Rectal smooth muscle tissue (tissue), 1 donor: Measurements from ENCODE around the gene ID4.
"Not testable (repeated sequence)": the region's sequence is repeated elsewhere in the genome, so short reads cannot be mapped to it uniquely, and the experiment has no call there.

ENCODE experiments used
- H3K27ac ChIP-seq: one replicate; pipeline ENCODE4 v1.7.0; 2013; ENCODE audit warnings: low read depth, low read length, inconsistent platforms
- H3K27me3 ChIP-seq: one replicate; pipeline ENCODE4 v1.7.0; 2013; ENCODE audit warnings: low read length; ENCODE audit not compliant: control insufficient read depth, insufficient read depth
- H3K36me3 ChIP-seq: one replicate; pipeline ENCODE4 v1.7.0; 2013; ENCODE audit warnings: low read length; ENCODE audit not compliant: control insufficient read depth, insufficient read depth
- H3K4me1 ChIP-seq: one replicate; pipeline ENCODE4 v1.7.0; 2013; ENCODE audit warnings: low read length; ENCODE audit not compliant: control insufficient read depth, insufficient read depth
- H3K4me3 ChIP-seq: one replicate; pipeline ENCODE4 v1.7.0; 2013; ENCODE audit warnings: low read length
- H3K9ac ChIP-seq: one replicate; pipeline ENCODE4 v1.7.0; 2013; ENCODE audit warnings: low read length

The ID4 gene

DNA sequence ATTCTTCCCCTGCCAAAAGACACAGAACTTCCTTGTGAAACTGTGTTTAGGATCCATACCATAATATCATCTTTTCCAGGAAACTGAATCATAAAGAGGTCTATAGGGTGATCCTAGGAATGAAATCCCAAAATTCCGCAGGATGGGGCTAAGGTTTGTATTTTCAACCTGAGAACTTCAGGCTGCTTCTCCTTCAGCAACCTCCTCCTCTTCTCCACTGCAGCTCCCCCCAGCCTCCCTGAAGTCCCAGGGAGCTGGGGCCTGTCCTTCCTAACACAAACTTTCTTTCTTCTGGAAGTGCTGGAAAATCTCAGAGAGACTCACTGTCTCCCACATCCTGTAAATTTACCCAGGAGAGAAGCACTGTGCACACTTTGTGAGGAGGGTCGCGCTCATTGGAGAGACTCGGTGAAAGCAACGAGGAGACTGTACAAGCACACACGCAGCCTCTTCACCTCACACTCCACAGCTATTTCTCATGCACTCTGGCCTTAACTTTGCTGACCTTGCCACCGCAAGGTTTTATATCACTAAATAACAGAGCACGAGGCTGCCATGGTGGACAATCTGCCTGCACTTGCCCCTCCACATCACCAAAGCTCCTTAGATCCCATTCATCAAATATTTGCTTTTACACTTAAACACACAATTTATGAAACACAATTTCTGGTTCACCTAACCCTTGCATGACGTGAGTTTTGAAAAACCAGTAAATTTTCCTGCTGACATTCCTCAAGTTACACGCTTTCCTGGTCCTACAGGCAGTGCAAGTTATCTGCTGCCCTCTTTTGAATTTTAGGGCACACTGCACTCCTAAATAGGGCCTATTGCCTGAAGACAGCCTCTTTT, 14.3 kb downstream of the ID4 start:
- H3K9ac ChIP-seq = no peak overlapping the region
- H3K4me3 ChIP-seq = peak overlapping the region; percentile 49
- H3K4me1 ChIP-seq = peaks cover 6% of the 10 kb centered on the region
- no peaks in the 10 kb centered on the region for H3K36me3 ChIP-seq
- no peaks in the 10 kb centered on the region for H3K27me3 ChIP-seq
- H3K27ac ChIP-seq = peak overlapping the region; percentile 17

DNA sequence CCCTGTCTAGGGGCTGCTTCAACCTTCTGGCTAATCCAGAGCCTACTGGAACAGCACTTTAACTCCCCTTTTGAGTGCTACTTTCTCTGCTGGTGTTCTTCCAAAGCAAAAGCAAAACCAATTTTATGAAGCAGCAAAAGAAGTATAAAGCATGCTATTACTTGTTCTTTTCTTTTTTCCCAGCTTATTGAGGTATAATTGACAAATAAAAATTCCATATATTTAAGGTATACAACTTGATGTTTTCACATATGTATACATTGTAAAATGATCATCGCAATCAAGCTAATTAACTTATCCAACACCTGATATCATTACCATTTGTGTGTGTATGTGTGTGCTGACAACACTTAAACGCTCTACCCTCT, 14.9 kb downstream of the ID4 start:
- H3K27ac ChIP-seq = no peak overlapping the region
- H3K27me3 ChIP-seq = no peaks in the 10 kb centered on the region
- no peak overlapping the region for H3K9ac ChIP-seq
- no peak overlapping the region for H3K4me3 ChIP-seq
- H3K36me3 ChIP-seq = no peaks in the 10 kb centered on the region
- H3K4me1 ChIP-seq = peaks cover 6% of the 10 kb centered on the region

DNA sequence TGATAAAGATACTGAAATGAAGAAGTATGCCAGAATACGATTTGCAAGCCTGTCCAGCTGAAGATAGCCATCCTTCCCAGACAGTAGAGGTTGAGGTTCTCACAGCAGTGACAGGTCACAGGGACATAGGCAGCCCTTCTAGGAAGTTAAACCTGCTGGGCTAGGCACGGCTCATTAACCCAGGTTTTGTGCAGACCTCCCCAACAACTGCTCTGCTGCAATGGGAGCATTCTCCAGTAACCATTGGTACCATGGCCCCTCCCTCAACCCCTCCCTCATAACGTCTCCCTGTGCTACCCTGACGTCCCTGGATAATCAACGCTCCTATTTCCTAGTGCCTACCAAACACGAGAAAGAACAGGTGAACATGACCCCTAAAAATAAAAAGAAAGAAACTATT, 15.8 kb downstream of the ID4 start:
- H3K9ac ChIP-seq = no peak overlapping the region
- no peak overlapping the region for H3K27ac ChIP-seq
- no peak overlapping the region for H3K4me3 ChIP-seq
- no peaks in the 10 kb centered on the region for H3K27me3 ChIP-seq
- H3K36me3 ChIP-seq = no peaks in the 10 kb centered on the region
- peaks cover 6% of the 10 kb centered on the region for H3K4me1 ChIP-seq

DNA sequence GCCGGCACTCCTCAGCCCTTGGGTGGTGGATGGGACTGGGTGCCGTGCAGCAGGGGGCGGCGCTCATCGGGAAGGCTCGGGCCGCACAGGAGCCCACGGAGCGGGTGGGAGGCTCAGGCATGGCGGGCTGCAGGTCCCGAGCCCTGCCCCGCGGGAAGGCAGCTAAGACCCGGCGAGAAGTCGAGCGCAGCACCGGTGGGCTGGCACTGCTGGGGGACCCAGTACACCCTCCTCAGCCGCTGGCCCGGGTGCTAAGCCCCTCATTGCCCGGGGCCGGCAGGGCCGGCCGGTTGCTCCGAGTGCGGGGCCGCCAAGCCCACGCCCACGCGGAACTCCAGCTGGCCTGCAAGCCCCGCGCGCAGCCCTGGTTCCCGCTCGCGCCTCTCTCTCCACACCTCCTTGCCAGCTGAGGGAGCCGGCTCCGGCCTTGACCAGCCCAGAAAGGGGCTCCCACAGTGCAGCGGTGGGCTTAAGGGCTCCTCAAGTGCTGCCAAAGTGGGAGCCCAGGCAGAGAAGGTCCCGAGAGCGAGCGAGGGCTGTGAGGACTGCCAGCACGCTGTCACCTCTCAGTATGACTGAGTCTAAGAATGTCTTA, 17.3 kb downstream of the ID4 start:
- H3K27ac ChIP-seq, H3K4me3 ChIP-seq, H3K36me3 ChIP-seq, H3K27me3 ChIP-seq, H3K9ac ChIP-seq, H3K4me1 ChIP-seq: not testable (repeated sequence)

DNA sequence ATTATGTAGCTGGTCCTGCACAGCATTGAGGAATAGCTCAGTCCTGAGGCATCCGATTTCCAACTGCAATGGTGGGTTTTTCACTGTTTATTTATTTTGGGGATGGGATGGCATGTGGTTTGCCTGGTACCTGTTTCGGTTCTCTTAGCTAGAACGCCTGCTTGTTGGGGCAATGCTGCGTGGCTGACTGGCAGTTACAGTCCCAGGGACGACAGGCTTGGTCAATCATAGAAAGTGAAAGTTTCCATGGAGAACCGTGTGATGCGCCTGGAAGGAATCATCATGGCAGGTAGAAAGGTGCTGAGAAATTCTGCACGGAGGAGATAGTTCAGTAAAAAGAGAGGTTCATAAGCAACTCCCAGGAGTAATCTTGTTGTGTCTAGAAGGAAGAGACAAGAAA, 18.4 kb downstream of the ID4 start:
- H3K4me1 ChIP-seq = peaks cover 6% of the 10 kb centered on the region

DNA sequence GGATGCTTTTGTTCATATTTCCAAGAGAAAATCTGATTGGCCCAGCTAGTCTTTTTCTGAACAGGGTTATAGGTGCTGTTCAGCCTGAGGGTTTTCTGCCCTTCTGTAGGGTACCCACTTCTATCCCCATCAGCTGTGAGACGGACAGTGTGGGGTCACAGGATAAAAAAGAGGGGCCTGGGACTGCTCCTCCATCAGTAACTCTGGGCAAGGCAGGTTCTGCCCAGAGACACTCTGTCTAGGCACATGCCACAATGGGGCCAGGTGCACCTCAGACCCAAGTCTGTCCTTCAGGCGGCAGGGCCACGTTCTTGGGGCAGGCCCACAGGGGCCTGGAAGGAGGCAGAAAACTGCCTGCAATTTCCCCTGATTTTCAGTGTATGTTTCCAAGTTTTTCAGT, 20.0 kb downstream of the ID4 start:
- Histone ChIP-seq H3K27me3 (no peaks in the 10 kb centered on the region), H3K4me3 (no peak overlapping the region), H3K4me1 (no peaks in the 10 kb centered on the region), H3K9ac (no peak overlapping the region), H3K27ac (no peak overlapping the region), H3K36me3 (no peaks in the 10 kb centered on the region)

More for the DNA sequence above, 18.4 kb downstream of the ID4 start:
- no peak overlapping the region for H3K27ac ChIP-seq
- no peaks in the 10 kb centered on the region for H3K27me3 ChIP-seq
- no peak overlapping the region for H3K9ac ChIP-seq
- no peaks in the 10 kb centered on the region for H3K36me3 ChIP-seq
- no peak overlapping the region for H3K4me3 ChIP-seq

DNA sequence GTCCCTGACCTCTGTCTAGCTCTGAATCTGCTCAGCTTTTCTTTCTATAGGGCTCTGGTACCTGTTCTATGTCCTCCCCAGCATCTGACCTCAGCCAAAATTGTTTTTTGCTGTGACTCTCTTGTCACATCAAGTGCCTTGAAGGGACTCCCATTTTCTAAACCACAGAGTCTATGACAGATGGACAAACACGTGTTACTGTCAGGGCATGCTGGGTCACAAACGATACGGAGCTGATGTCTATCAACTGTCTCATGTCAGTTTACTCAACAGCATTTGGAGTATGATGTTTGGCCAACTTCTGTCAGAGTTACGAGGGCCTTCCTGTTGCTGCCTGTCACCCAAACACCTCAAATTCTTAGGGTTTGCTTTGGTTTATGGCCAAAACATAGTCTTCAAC, 20.5 kb downstream of the ID4 start:
- H3K4me1 ChIP-seq = no peaks in the 10 kb centered on the region
- H3K4me3 ChIP-seq = no peak overlapping the region
- H3K36me3 ChIP-seq = no peaks in the 10 kb centered on the region
- no peak overlapping the region for H3K27ac ChIP-seq
- no peaks in the 10 kb centered on the region for H3K27me3 ChIP-seq
- no peak overlapping the region for H3K9ac ChIP-seq

DNA sequence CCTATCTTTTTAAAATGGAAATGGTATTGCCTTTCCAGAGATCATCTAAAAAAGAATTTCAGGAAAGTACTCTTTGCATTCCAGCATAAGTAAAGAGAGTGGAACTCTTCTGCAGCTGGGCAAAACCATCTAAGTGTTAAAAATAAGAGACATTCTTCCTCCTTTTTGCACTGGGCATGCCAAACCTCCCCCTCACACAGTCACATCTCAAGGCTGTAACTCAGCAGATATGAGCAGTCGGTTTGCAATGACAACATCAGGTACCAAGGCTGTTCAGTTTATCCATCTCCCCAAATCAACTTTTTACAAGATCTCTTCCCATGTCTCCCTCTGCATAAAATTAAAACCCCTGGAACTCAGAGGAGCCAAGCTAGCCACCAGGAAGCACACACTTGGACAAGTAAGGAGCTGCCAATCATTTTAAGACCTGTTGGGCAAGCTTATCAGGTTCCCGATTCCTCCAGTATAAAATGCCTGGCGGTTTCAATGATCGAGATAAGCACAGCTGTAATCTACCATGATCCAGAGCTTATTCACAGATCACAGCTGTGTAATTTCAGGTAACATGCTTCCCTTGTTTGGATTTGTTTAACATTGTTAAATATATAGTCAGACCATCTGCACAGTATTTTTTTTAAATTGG, 23.2 kb downstream of the ID4 start:
- Histone ChIP-seq H3K4me1 (no peaks in the 10 kb centered on the region), H3K27ac (no peak overlapping the region)

DNA sequence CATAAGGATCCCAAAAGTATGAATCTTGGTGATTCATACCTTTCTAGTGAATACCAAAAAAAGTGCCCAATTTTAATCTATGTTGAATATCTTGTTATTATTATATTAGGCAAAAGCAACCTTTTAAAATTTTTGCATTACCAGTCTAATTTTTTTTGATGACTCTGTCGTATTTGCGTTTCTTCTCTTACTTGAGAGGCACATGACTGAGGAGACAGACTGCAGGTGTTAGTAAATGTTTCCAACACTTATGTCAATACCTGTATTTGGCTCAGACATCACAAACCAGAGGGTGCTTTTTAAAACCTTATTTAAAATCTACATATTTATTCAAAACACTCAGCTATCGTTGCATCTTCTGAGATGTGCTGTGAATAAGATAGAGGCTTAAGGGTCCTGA, 27.1 kb downstream of the ID4 start:
- no peaks in the 10 kb centered on the region for H3K4me1 ChIP-seq
- H3K27me3 ChIP-seq = no peaks in the 10 kb centered on the region
- no peaks in the 10 kb centered on the region for H3K36me3 ChIP-seq
- H3K27ac ChIP-seq = no peak overlapping the region
- H3K9ac ChIP-seq = no peak overlapping the region
- no peak overlapping the region for H3K4me3 ChIP-seq

More for the DNA sequence above, 23.2 kb downstream of the ID4 start:
- no peak overlapping the region for H3K9ac ChIP-seq
- no peaks in the 10 kb centered on the region for H3K36me3 ChIP-seq
- H3K27me3 ChIP-seq = no peaks in the 10 kb centered on the region
- no peak overlapping the region for H3K4me3 ChIP-seq

- no peaks in the 10 kb centered on the region for H3K36me3 ChIP-seq
- no peaks in the 10 kb centered on the region for H3K4me1 ChIP-seq
- no peak overlapping the region for H3K9ac ChIP-seq
- no peak overlapping the region for H3K4me3 ChIP-seq
- H3K27ac ChIP-seq = no peak overlapping the region
- no peaks in the 10 kb centered on the region for H3K27me3 ChIP-seq
Measured at GRCh38 chr6:19865178-19865577, 28.0 kb downstream of the ID4 start.

- no peaks in the 10 kb centered on the region for H3K4me1 ChIP-seq
- H3K27ac ChIP-seq = no peak overlapping the region
- no peak overlapping the region for H3K9ac ChIP-seq
- H3K36me3 ChIP-seq = no peaks in the 10 kb centered on the region
- H3K27me3 ChIP-seq = no peaks in the 10 kb centered on the region
- no peak overlapping the region for H3K4me3 ChIP-seq
Measured at GRCh38 chr6:19866173-19866984, 29.2 kb downstream of the ID4 start.

GRCh38 chr6:19866985-19867627, 29.9 kb downstream of the ID4 start:
- Histone ChIP-seq H3K27ac (no peak overlapping the region), H3K4me3 (no peak overlapping the region), H3K9ac (no peak overlapping the region), H3K27me3 (no peaks in the 10 kb centered on the region), H3K4me1 (no peaks in the 10 kb centered on the region), H3K36me3 (no peaks in the 10 kb centered on the region)
